CD4-positive, alpha-beta T cell treated with Interleukin-15 for 4 hours (primary cell): ENCODE results near the gene KIAA0232.
"Not testable (repeated sequence)": the region's sequence is repeated elsewhere in the genome, so short reads cannot be mapped to it uniquely, and the experiment has no call there.

Experiments
- DNase-seq: peaks from one replicate; pipeline ENCODE4 v3.0.0-alpha.2; 2020; ENCODE audit warnings: low spot score

Gene KIAA0232

DNA sequence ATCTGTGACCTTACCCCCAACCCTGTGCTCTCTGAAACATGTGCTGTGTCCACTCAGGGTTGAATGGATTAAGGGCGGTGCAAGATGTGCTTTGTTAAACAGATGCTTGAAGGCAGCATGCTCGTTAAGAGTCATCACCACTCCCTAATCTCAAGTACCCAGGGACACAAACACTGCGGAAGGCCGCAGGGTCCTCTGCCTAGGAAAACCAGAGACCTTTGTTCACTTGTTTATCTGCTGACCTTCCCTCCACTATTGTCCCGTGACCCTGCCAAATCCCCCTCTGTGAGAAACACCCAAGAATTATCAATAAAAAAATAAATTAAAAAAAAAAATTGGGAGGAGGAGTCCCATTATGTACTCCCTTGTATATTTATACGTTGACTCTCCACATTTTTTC is 26.2 kb upstream of the KIAA0232 start:
- not testable (repeated sequence) for DNase-seq

DNA sequence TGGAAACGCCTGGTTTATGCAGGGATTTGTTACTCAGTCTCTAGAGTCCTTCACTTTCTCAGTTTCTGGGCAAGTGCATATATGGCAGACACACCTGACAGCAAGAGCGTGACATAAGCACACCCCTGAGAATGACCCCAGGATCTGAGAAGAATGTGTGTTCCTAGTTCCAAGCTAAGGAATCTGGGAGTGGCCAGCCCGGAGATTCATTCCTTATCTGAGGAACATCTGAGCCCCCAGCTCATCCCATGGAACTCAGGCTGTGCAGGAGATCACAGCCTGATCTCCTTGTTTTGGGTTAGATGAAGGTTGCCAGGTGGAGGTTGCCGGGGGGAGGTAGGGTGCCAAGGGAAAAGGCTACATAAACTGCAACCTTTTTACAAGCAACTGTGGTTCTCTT is 23.8 kb upstream of the KIAA0232 start:
- DNase-seq, result no peak

DNA sequence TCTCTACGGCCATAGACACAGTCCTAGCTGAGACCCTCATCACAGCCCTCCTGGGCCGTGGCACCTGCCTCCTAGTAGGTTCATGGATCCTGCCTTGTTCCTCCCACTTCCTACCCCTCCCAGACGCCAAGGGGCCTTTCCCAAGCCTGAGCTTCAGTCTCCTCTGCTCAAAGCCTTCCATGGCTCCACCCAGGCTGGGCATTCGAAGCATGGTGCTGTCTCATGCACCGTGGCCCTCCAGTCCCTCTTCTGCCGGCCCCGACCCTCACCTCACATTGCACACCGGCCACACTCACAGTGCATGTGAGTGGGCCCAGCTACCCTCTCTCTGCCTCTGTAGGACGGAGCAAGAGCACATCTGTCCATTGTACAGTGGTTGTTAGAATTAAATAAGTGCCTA is 21.7 kb upstream of the KIAA0232 start:
- no peak for DNase-seq

DNA sequence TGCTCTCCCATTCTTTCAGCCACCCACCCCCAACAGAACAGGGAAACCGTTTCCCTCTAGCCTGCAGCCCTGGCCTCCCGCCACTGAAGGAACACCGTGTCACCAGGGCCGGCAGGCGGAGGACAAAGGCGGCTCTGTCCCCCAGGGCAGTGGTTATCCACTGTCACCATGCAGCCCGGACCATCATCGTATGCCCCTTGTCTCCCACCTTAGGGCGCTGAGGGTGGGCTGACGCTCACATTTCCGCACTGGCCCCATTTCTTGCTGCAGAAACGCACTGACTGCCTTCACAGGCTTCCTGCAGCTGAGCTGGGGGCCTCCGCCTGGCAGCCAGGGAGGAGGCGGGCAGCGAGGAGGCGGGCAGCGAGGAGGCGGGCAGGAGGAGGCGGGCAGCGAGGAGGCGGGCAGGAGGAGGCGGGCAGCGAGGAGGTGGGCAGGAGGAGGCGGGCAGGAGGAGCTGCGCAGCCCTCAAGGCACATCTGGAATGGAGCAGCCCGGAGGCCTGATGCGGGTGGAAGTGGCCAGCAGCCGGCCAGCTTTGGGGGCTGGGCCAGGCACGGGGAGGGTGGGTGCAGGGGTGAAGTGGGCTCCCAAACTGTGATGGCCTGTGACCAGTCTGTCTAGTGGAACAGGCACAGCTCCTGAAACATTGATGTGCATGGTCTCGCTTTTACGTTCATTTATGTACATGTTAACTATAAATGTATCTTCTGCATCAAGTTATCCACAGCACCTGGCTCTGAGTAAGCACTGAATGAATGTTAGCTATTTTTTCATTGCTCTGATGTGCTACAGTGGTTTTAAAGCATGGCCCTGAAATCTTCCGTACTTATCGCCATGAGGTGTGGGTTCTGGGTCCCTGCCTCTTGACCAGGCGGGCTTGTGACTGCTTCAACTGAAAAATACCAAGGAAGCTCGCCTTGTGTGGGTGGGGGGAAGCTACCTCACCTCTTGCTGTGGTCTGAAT is 20.6 kb upstream of the KIAA0232 start:
- DNase-seq, result no peak

DNA sequence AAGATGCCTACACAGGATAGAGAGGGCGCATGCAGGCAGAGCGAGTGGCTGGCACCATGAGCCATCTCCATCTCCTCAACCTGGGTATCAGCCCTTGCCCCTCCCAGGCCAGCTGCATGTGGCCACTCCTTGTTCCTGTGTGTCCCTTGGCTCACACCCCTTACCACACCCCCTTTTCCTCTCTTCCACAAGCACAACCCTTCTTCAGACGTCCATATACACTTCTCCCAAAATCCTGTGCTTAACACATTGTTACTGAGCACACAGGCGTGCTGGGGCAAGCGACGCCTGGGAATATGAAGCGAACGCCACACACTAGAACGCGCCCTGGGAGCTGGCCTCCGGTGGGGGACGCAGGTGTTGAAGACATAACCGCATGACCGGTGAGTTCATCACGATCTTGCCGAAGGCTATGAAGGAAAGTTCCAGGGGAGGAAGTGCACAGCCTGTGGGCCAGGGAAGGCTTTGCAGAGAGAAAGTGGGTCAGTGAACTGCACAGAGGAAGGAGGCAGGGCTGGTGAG is 19.1 kb upstream of the KIAA0232 start:
- DNase-seq, result no peak

DNA sequence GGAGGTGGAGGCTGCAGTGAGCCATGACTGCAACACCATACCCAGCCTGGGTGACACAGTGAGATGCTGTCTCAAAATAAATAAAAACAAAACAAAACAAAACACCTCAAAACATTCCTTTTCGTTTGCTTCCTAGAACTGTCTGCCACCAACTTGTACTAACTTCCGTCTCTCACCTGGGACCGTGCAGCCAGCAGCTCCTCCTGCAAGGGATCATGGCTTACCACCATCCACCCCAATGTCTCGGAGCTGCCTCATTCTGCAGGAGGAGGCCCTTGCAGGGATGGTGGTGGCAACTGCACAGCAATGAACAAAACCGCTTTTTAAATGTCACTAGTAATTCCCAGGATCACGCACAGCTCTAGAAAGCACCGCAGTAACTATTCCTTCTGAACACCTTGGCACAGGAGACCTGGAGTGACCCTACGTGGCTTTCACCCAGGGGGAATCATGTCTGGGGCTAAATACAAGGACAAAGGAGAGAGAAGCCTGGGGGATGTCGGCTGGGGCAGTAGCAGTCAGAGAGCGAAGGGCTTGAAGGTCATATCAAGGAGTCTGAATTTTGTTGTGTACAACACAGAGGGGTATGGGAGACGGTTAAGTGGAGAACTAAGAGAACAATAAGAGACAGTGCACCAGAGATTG is 17.4 kb upstream of the KIAA0232 start:
- no peak for DNase-seq

DNA sequence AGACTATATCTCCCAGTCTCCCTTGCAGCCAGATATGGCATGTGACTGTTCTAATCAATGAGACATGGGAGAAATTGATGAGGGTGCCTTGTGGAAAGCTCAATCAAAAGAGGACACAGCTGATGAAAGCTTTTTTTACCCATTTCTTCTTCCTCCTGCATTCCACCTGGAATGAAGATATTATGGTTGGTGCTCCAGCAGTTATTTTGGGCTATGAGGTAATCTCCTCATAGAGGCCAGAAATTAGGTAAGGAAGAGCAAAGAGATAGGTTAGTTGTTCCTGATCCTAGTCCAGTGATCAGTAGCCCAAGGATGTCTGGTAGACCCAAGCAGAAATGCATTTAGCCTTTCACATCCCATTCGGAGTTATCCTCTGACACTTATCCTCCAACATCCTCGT is 16.8 kb upstream of the KIAA0232 start:
- DNase-seq, result no peak

DNA sequence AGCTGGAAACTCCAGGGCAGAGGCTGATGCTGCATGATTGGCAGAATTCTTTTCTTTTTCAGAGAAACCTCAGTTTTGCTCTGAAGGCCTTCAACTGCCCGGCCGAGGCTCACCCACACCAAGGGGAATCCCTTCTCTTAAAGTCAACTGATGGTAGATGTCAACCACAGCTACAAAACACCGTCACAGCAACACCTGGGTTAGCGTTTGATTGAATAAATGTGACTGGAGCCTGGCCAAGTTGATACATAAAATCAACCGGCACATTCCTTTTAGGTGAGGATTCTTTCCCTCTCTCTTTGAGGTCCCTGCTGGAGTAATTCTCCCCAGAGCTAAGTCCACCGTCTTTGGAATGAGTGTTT is 15.2 kb upstream of the KIAA0232 start:
- DNase-seq, result no peak

DNA sequence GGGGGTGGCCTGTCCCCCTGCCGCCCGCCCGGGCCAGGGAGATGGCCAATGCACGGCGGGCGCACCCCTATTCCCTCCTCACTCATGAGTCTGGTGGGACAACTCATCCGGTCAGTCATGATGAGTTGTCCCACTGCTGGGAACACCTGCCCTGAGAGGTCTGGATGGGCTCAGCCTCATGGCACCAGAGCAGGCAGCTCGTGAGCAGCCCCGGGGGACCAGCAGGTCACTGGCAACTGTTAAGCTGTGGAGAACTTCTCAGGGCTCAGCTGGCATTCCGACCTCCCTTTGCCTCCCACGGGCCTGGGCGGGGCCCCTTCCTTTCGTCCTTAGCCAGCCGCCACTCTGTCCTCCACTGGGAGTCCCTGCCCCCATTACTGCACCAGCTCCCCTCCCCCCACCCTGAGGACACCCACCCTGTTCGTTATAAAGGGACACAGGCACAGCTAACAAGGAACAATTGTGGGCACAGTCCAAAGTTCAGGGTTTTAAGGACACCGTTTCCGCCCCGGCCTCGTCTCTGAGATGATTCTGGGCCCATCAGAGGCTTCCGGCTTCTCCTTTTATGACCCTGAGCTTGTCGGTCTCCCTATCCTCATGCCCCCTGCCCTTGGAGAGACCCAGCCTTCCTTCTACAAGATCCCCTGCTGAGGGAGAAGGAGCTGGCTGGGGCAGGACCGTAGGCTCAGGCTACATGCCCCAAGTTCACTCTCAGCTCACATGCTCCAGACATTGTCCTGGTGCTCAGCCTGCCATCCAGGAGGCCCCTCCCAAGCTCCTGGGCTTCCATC is 14.6 kb upstream of the KIAA0232 start:
- DNase-seq, result no peak

DNA sequence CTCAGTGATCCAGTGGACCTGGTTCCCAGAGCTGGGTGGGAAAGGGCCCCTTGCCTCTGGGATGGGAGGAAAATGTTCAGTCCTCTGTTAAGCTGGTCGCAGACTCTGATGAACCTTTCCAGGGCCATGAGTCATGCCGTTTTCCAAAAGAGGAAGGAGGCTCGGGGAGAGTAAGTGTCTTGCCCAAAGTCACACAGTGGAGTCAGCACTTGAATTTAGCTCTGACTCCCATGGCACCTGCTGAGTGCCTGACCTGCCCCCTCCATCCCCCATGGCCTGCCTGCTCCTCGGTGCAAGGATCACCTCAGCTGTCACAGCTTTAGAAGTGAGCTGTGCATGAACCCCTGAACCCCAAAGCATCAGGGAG is 14.0 kb upstream of the KIAA0232 start:
- no peak for DNase-seq

DNA sequence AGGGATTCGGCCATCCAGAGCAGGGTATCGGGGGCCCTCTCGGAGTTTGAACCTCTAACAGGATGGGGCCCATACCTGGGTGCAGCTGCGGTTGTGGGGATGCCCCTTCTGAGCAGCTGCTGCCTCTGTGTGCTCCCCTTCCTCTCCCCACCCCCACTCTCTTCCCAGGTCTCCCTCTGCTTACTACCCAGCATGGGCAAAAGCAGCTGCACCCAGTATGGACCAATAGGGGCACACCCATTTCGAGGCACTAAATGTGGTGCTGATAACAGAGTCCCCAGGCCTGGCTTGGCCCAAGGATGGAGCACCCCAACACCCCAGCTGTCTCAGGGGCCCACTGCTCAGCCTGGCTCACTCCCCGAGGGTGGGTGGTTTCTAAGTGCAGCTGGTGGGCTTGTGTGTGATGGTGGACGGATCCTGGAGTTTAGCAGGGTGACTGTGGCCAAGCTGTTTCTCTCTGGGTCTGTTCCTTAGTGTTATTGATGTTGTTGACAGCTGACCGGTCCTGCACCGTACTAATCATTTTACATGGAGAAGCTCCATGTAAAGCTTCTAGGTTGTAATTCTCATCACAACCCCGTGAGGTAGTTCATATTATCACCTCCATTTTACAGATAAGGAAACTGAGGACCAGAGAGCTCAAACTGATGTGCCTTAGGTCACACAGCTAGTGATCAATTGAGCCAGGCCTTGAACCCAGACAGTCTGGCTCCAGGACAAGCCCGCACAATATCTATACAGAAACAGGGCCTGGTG is 13.1 kb upstream of the KIAA0232 start:
- no peak for DNase-seq

DNA sequence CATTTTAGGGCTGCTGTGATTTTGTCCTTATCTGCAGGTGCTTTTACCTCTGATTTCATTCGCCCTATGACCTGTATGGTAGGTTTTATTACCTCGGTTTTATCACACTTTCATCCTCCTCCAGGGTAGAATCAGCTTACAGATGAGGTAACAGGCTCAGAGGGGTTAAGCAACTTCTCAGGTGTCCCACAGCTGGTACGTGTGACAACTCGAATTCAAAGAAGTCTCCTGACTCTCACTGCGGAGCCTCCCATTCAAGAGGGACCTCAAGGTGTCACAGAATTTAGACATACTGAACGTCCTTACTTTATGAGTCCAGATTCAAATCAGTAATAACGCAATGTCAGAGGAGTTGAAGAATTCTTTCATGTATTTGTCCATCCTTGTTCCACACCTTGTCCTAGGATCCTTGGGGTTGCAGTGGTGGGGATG is 12.5 kb upstream of the KIAA0232 start:
- no peak for DNase-seq

DNA sequence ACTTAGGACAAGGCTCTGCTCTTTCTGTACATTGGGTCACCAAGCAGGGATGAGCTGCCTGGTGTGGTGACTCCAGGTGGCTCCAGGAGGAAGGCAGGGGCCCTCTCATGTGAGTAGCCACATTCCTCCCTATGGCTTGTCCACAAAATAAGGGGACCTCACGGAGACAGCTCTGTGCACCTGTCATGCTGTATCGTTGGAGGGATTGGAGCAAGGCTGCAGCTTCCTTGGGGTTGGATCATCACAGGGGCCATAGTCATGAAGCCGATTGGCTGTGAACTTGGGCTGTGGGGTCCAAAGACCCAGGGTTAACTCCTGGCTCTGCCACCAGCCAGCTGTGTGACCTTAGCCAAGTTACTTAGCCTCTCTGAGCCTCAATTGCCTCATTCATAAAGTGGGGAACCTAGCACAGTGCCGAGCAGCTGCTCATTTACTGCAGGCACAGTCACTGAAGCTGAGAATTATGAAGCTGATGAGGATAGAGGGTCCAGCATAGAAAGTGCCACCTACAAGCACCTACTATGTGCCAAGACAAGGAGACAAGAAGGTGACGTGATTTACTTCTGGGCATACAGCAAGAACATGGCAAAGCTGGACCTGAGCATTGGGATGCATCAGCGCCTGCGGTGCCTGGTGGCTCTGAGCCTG is 11.8 kb upstream of the KIAA0232 start:
- no peak for DNase-seq

DNA sequence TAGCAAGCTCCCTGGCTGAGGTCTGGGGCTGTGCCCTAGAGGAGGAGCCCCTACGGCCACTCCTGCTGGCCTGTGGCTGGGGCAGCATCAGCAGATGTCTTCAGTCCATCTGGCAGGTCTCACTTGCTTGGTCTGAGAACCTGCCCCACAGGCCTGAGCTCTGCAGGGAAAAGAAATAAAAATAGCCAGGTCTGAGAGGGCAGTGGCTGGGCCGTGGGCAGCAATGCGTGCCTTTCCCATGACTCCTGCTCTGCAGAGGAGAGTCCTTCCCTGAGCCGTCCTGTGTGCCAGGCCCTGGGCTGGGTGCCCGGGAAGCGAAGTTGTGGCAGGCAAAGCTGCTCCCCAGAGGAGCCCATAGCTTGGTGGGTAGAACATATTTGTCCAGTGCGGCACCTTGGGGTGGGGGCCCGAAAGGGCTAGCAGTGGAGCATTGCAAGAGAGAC is 11.3 kb upstream of the KIAA0232 start:
- DNase-seq, result no peak

DNA sequence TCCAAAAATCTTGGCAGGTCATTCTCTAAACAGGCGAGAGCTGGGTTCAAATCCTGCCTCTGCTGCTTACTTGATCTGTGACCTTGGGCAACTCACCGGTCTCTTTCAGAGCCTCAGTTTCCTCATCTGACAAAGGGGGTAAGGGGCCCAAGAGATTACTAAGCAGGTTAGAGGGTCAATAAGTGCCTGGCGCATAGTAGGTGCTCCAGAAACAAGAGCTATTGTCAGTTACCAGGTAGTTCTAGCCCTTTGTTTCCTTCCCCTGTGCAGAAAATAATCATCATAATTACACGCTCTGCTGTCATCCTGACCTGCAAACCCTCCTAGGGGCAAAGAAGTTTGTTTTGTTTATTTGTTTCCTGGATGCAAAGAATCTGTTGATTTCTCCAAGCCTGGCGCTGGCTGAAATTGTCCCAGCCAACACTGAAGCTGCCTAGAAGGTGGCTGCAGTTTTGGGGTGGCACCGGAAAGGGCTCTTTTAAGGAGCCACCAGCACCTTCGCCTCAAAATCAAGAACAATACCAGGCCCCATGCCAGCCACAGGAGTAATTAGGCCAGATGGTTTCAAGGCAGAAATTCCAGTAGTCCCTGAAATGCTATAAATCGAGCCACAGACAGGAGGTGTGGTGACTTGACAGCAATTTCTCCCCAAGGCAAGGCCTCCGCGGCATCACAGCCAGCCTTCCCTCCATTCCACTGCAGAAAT is 10.2 kb upstream of the KIAA0232 start:
- DNase-seq, result no peak

DNA sequence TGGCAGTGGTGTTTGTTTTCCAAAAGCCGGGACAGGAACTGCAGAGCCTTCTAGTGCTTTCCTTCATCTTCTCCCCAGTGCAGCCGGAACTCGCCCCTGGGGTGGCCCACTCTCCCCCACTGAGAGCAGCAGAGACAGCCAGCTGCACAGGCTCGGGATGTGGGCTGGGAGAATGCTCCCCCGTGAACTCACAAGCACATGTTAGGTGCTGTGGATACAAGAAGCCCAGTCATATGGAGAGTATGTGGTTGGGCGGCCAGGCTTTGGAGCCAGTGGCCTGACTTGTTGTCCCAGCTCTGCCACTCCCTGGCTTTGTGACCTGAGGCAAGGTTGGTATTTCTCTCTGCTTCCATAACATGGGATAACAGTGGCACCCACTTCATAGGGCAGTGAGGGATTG is 9.4 kb upstream of the KIAA0232 start:
- no peak for DNase-seq

DNA sequence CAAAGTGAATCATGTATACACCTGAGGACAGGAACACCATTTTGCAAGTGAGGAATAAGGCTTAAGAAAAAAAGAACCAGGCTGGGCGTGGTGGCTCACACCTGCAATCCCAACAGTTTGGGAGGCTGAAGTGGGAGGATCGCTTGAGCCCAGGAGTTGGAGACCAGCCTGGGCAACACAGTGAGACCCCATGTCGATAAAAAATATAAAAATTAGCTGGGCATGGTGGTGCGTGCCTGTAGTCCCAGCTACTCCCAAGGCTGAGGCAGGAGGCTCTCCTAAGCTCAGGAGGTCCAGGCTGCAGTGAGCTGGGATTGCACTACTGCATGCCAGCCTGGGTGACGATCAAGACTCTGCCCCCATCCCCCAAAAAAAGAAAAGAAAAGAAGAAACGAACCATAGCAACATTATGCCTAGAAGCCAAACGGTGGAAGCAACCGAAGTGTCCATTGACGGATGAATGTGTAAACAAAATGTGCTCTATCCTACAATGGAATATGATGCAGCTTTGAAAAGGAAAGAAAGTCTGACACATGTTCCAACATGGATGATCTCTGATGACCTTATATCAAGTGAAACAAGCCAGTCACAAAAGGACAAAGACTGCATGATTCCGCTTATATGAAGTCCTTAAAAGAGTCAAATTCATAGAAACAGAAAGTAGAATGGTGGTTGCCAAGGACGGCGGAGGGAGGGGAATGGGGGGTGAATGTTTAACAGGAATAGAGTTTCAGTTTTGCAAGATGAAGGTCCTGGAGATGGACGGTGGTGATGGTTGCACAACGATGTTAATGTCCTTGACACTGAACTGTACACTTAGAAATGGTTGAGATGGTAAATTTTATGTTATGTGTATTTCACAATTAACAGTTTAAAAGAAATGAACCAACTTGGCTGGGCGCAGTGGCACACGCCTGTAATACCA is 8.6 kb upstream of the KIAA0232 start:
- DNase-seq, result no peak

DNA sequence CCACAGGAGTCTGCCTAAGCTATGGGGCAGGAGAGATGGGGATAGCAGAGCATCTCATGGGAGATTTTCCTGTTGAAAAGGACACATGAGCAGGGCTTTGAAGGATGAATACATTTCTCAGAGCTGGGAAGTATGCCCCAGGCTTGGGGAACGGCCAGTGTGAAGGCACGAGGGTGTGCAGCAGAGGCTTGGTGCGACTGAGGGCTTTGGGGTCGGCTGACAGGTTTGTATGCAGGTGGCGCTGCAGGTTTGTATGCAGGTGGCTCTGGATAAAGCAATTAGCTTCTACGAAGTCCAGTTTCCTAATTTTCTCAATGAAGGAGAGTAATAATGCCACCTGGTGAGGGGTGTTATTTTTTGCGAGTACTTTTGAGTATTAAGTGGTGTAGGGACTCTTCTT is 6.8 kb upstream of the KIAA0232 start:
- no peak for DNase-seq

DNA sequence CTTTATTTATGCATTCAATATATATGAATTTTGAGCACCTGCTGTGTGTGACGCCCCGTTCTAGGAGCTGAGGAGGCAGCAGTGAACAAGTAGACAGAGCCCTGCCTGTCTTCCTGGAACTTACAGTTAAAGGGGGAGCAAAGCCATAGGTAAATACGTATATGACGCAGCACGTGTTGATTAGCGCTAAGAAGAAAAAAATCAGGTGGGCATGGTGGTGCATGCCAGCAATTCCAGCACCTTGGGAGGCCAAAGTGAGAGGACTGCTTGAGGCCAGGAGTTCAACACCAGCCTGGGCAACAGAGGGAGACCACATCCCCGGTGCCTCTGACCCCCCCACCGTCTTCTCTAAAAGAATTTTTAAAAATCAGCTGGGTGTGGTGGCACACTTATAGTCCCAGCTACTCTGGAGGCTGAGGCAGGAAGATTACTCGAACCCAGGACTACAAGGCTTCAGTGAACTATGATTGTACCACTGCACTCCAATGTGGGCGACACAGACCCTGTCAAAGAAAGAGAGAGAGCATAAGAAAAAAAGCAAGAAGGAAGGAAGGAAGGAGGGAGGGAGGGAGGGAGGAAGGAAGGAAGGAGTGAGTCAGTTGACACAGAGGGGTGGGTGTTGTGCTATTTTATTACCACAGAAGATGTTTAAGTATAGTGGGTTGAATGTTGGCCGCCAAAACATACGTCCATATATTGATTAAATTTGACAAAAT is 5.4 kb upstream of the KIAA0232 start:
- peak; percentile 9 for DNase-seq
